Gastrocnemius medialis (tissue), 4 donors: Measurements from ENCODE around the gene DYSF.

ENCODE experiments used
- CTCF ChIP-seq, 5 experiments: fragments of 450-650 bp in 3 of 5; fragments of 200-600 bp in 2 of 5; sonication (generic) in 2 of 5; IDR thresholded peaks in 4 of 5; conservative IDR thresholded peaks in 1 of 5; 1 replicate in 4 of 5; 2 replicates in 1 of 5; pipeline ENCODE4 v1.5.1; 2016 to 2019; ENCODE audit warnings: antibody characterized with exemption in 5 of 5, mild to moderate bottlenecking in 3 of 5, moderate library complexity in 3 of 5
- POLR2A ChIP-seq, 2 donors: fragments of 450-650 bp; IDR thresholded peaks; one replicate each; pipeline ENCODE4 v1.6.1; 2017; ENCODE audit warnings: antibody characterized with exemption in 2 of 2, mild to moderate bottlenecking in 2 of 2, moderate library complexity in 2 of 2

- TF ChIP-seq POLR2A (IDR thresholded peaks at IDR 0.05): no peak
- no peak for TF ChIP-seq CTCF (IDR thresholded peaks at IDR 0.05 in 4 of 5, conservative IDR thresholded peaks at IDR 0.05 in 1 of 5)
Observed at GRCh38 chr2:71643674-71644357, 190.5 kb downstream of the DYSF start.
